WTC11 (cell line): ENCODE measurements around the gene CYB561D2. TPM values are rescaled to one million over a fixed set of nuclear protein-coding genes. Genes with fewer than 3 reads are reported as not detected.

Experiments used
- ATAC-seq: fragments of 200-7000 bp; cut with Tn5 transposase; 2 replicates; pipeline ENCODE4 v1.10.0; 2021; ENCODE audit warnings: mild to moderate bottlenecking, moderate library complexity
- CTCF ChIA-PET: fragments of 300-600 bp; sonication (Branson Sonifier 250); formaldehyde crosslinking; loops from one replicate; lab custom pipeline; 2021; ENCODE audit warnings: antibody characterized with exemption; lab: Charles Lee
- POLR2A ChIA-PET: fragments of 350-600 bp; sonication (Branson Sonifier 250); formaldehyde crosslinking; loops from one replicate; lab custom pipeline; 2021; ENCODE audit warnings: antibody characterized with exemption; lab: Charles Lee
- DNase-seq: peaks from one replicate; pipeline ENCODE4 v3.0.0; 2021; ENCODE audit warnings: low spot score
- H3K27ac Mint-ChIP-seq: 2 replicates; pipeline ENCODE4 v1.8.0; 2021; ENCODE audit warnings: mixed read lengths
- H3K27me3 Mint-ChIP-seq: 2 replicates; pipeline ENCODE4 v1.8.0; 2021; ENCODE audit warnings: low read depth, mild to moderate bottlenecking, moderate library complexity, mixed read lengths
- H3K36me3 Mint-ChIP-seq: 2 replicates; pipeline ENCODE4 v1.8.0; 2021; ENCODE audit warnings: mixed read lengths
- H3K4me1 Mint-ChIP-seq: 2 replicates; pipeline ENCODE4 v1.8.0; 2022; ENCODE audit warnings: mixed read lengths
- H3K4me3 Mint-ChIP-seq: 2 replicates; pipeline ENCODE4 v1.8.0; 2021; ENCODE audit warnings: mild to moderate bottlenecking, moderate library complexity, mixed read lengths
- H3K9me3 Mint-ChIP-seq: 2 replicates; pipeline ENCODE4 v1.8.0; 2021; ENCODE audit warnings: mixed read lengths
- CDX4 ChIP-seq: fragments of 250-450 bp; sonication (Bioruptor Pico); IDR thresholded peaks from 2 replicates; pipeline ENCODE4 v1.9.0; 2021; ENCODE audit warnings: moderate library complexity, mild to moderate bottlenecking, inconsistent platforms, borderline replicate concordance
- CREM ChIP-seq: sonication (generic); formaldehyde crosslinking; IDR thresholded peaks from 2 replicates; pipeline ENCODE4 v1.8.1; 2022; ENCODE audit warnings: mild to moderate bottlenecking, missing genetic modification reagents, moderate library complexity
- E2F4 ChIP-seq: sonication (generic); formaldehyde crosslinking; IDR thresholded peaks from 2 replicates; pipeline ENCODE4 v1.8.1; 2022; ENCODE audit warnings: low read depth, mild to moderate bottlenecking, moderate library complexity, missing genetic modification reagents, borderline replicate concordance
- FOXK1 ChIP-seq: sonication (generic); formaldehyde crosslinking; IDR thresholded peaks from 2 replicates; pipeline ENCODE4 v1.8.0; 2022; ENCODE audit warnings: mild to moderate bottlenecking, moderate library complexity, missing genetic modification reagents
- FOXP1 ChIP-seq: sonication (generic); formaldehyde crosslinking; IDR thresholded peaks from 2 replicates; pipeline ENCODE4 v1.8.0; 2022; ENCODE audit warnings: missing genetic modification reagents, mild to moderate bottlenecking, moderate library complexity, borderline replicate concordance
- GRHL2 ChIP-seq: fragments of 250-450 bp; sonication (Bioruptor Pico); IDR thresholded peaks from 2 replicates; pipeline ENCODE4 v1.8.0; 2022; ENCODE audit warnings: mild to moderate bottlenecking, moderate library complexity; ENCODE audit not compliant: insufficient replicate concordance, severe bottlenecking
- HMGA2 ChIP-seq: fragments of 250-450 bp; sonication (Bioruptor Pico); IDR thresholded peaks from 2 replicates; pipeline ENCODE4 v1.4.0; 2021; ENCODE audit warnings: mild to moderate bottlenecking, moderate library complexity
- PRDM15 ChIP-seq: sonication (generic); formaldehyde crosslinking; IDR thresholded peaks from 2 replicates; pipeline ENCODE4 v1.8.0; 2022; ENCODE audit warnings: missing genetic modification reagents
- PREB ChIP-seq: sonication (generic); formaldehyde crosslinking; IDR thresholded peaks from 2 replicates; pipeline ENCODE4 v1.8.1; 2022; ENCODE audit warnings: mild to moderate bottlenecking, missing genetic modification reagents, moderate library complexity, borderline replicate concordance
- RELA ChIP-seq: sonication (generic); formaldehyde crosslinking; IDR thresholded peaks from 2 replicates; pipeline ENCODE4 v1.8.1; 2022; ENCODE audit warnings: missing genetic modification reagents, mild to moderate bottlenecking, borderline replicate concordance
- TCF7 ChIP-seq: sonication (generic); formaldehyde crosslinking; IDR thresholded peaks from 2 replicates; pipeline ENCODE4 v1.8.0; 2022; ENCODE audit warnings: mild to moderate bottlenecking, low read depth, missing genetic modification reagents, moderate library complexity
- ZBTB21 ChIP-seq: sonication (generic); formaldehyde crosslinking; IDR thresholded peaks from 2 replicates; pipeline ENCODE4 v1.8.1; 2023; ENCODE audit warnings: mild to moderate bottlenecking, missing genetic modification reagents, borderline replicate concordance
- ZNF232 ChIP-seq: sonication (generic); formaldehyde crosslinking; IDR thresholded peaks from 2 replicates; pipeline ENCODE4 v1.8.0; 2022; ENCODE audit warnings: mild to moderate bottlenecking, missing genetic modification reagents
- total RNA-seq: library from RNA; stranded (reverse); gene quantifications from 3 replicates; pipeline ENCODE4 v1.2.3, GENCODE V29; 2021

CYB561D2 gene
- total RNA-seq, 1 experiment from 2014 or later, result 9.8 TPM

- no peak for TF ChIP-seq PREB (CRISPR knock-in tag)
- TF ChIP-seq FOXP1 (CRISPR knock-in tag), result no peak
- TF ChIP-seq RELA (CRISPR knock-in tag), result no peak
- no peak for TF ChIP-seq CREM (CRISPR knock-in tag)
- TF ChIP-seq ZBTB21, result no peak
- no peak for TF ChIP-seq E2F4 (CRISPR knock-in tag)
- no peak for TF ChIP-seq HMGA2
- no peak for TF ChIP-seq FOXK1
Observed at GRCh38 chr3:50389414-50389767, 38.7 kb downstream of the CYB561D2 start (continued).

- no peak for DNase-seq
- Mint-ChIP-seq H3K9me3 (no peaks in the 10 kb centered on the region), H3K4me3 (no peak overlapping the region), H3K27me3 (no peaks in the 10 kb centered on the region), H3K27ac (no peak overlapping the region), H3K36me3 (no peaks in the 10 kb centered on the region), H3K4me1 (no peaks in the 10 kb centered on the region)
- TF ChIP-seq CDX4 (CRISPR knock-in tag), result no peak
- no peak for TF ChIP-seq TCF7 (CRISPR knock-in tag)
- no peak for TF ChIP-seq PRDM15
- no peak for TF ChIP-seq GRHL2
- TF ChIP-seq HMGA2, result no peak
- no peak for TF ChIP-seq ZNF232 (CRISPR knock-in tag)
- CTCF ChIA-PET, result interaction anchor here (0.7 to 2.1 kb wide), 5 partner anchors 26 to 221 kb away, joined by 3 to 6 read pairs (median 4); partner anchors contain the start of genes CISH and TUSC2
- POLR2A ChIA-PET, result interaction anchor here (0.6 kb wide), 1 partner anchor 1328 kb away, joined by 4 read pairs; no protein-coding TSS in a partner anchor
- ATAC-seq, result no peak
Observed at GRCh38 chr3:50390508-50391224, 40.0 kb downstream of the CYB561D2 start.

- ChIA-PET CTCF (no interaction called here), POLR2A (no interaction called here)
- H3K27me3 Mint-ChIP-seq, result no peaks in the 10 kb centered on the region
- DNase-seq (no peak), ATAC-seq (no peak)
- H3K9me3 Mint-ChIP-seq, result no peaks in the 10 kb centered on the region
- no peak overlapping the region for H3K4me3 Mint-ChIP-seq
- no peaks in the 10 kb centered on the region for H3K36me3 Mint-ChIP-seq
- no peak for TF ChIP-seq CDX4 (CRISPR knock-in tag)
- no peak overlapping the region; the same call in 1 of the 2 replicates for H3K27ac Mint-ChIP-seq
- no peaks in the 10 kb centered on the region for H3K4me1 Mint-ChIP-seq
Observed at GRCh38 chr3:50392101-50392715, 41.5 kb downstream of the CYB561D2 start.
